ENCODE data around the gene PPP2R1B. TPM values are rescaled to one million over a fixed set of nuclear protein-coding genes. Genes with fewer than 3 reads are reported as not detected.

PPP2R1B gene
- total and polyA plus RNA-seq, 4 donors = 33.2 to 316 (median 52.5) TPM

GRCh38 chr11:111792955-111793500 is 26.8 kb upstream of the PPP2R1B start:
- Histone ChIP-seq H3K9ac (ENCODE audit: low read depth in 1 of 2, low read length in 2 of 2) (peak overlapping the region in 1 of 2 donors; percentile 7), H3K36me3 (ENCODE audit: control insufficient read depth in 4 of 4, insufficient read depth in 3 of 4, low read depth in 1 of 4, low read length in 3 of 4) (peaks cover 0 to 6% (median 1%) of the 10 kb centered on the region in 4 donors), H3K4me1 (ENCODE audit: control insufficient read depth in 4 of 4, insufficient read depth in 4 of 4, low read length in 3 of 4) (peaks cover 14 to 50% (median 33%) of the 10 kb centered on the region in 4 donors), H3K9me3 (ENCODE audit: control insufficient read depth in 4 of 4, low read length in 3 of 4) (peaks cover 0 to 6% (median 0%) of the 10 kb centered on the region in 4 donors), H3K27ac (ENCODE audit: low read depth in 1 of 2, low read length in 2 of 2) (peak overlapping the region; percentile 63 to 81), H3K27me3 (ENCODE audit: control insufficient read depth in 4 of 4, insufficient read depth in 4 of 4, low read length in 3 of 4) (no peaks in the 10 kb centered on the region), H3K4me3 (ENCODE audit: low read depth in 1 of 3, low read length in 3 of 3) (no peak overlapping the region)
- TF ChIP-seq SP1 (IDR thresholded peaks at IDR 0.05) (no peak), YY1 (IDR thresholded peaks at IDR 0.05) (no peak), TAF1 (conservative IDR thresholded peaks at IDR 0.05) (no peak), ATF3 (IDR thresholded peaks at IDR 0.05) (no peak), RXRA (IDR thresholded peaks at IDR 0.05) (no peak), EGR1 (IDR thresholded peaks at IDR 0.05; ENCODE audit: low read depth in 2 of 2) (no peak), RAD21 (IDR thresholded peaks at IDR 0.05) (no peak), ZBTB33 (IDR thresholded peaks at IDR 0.05) (no peak), JUND (IDR thresholded peaks at IDR 0.05) (no peak)
- TF ChIP-seq, protein P1, sequence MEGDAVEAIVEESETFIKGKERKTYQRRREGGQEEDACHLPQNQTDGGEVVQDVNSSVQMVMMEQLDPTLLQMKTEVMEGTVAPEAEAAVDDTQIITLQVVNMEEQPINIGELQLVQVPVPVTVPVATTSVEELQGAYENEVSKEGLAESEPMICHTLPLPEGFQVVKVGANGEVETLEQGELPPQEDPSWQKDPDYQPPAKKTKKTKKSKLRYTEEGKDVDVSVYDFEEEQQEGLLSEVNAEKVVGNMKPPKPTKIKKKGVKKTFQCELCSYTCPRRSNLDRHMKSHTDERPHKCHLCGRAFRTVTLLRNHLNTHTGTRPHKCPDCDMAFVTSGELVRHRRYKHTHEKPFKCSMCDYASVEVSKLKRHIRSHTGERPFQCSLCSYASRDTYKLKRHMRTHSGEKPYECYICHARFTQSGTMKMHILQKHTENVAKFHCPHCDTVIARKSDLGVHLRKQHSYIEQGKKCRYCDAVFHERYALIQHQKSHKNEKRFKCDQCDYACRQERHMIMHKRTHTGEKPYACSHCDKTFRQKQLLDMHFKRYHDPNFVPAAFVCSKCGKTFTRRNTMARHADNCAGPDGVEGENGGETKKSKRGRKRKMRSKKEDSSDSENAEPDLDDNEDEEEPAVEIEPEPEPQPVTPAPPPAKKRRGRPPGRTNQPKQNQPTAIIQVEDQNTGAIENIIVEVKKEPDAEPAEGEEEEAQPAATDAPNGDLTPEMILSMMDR (IDR thresholded peaks at IDR 0.05; ENCODE audit: low read depth, low read length, missing input control) = no peak
- TF ChIP-seq, protein P2, sequence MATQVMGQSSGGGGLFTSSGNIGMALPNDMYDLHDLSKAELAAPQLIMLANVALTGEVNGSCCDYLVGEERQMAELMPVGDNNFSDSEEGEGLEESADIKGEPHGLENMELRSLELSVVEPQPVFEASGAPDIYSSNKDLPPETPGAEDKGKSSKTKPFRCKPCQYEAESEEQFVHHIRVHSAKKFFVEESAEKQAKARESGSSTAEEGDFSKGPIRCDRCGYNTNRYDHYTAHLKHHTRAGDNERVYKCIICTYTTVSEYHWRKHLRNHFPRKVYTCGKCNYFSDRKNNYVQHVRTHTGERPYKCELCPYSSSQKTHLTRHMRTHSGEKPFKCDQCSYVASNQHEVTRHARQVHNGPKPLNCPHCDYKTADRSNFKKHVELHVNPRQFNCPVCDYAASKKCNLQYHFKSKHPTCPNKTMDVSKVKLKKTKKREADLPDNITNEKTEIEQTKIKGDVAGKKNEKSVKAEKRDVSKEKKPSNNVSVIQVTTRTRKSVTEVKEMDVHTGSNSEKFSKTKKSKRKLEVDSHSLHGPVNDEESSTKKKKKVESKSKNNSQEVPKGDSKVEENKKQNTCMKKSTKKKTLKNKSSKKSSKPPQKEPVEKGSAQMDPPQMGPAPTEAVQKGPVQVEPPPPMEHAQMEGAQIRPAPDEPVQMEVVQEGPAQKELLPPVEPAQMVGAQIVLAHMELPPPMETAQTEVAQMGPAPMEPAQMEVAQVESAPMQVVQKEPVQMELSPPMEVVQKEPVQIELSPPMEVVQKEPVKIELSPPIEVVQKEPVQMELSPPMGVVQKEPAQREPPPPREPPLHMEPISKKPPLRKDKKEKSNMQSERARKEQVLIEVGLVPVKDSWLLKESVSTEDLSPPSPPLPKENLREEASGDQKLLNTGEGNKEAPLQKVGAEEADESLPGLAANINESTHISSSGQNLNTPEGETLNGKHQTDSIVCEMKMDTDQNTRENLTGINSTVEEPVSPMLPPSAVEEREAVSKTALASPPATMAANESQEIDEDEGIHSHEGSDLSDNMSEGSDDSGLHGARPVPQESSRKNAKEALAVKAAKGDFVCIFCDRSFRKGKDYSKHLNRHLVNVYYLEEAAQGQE (IDR thresholded peaks at IDR 0.05) = no peak
- WGBS = 95% methylated on average over 6 of the region's 6 CpGs
- DNase-seq (ENCODE audit: low spot score) = no peak

DNA sequence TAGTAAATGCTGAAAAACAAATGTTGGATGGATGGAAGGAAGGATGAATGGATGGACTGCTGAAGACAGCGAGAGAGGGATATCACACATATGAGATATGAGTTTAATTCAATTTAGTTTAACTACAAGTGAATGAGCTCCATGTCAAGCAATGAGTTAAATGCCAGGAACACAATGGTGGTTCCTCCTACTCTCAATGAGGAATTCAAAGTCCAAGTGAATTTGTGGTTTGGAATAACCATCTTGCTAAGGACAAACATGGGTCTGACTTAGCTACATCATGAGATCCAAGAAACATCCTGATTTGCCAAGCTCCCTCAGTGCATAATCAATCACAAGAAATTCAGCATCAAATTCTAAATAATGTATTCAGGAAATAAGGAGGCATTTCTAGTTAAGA is 26.1 kb upstream of the PPP2R1B start:
- no peak overlapping the region for H3K9ac ChIP-seq (ENCODE audit: low read depth in 1 of 2, low read length in 2 of 2)
- 96% methylated on average over 1 of the region's 1 CpG for WGBS
- no peak overlapping the region for H3K4me3 ChIP-seq (ENCODE audit: low read depth in 1 of 3, low read length in 3 of 3)
- no peak for TF ChIP-seq RAD21 (IDR thresholded peaks at IDR 0.05)
- no peak for TF ChIP-seq ZBTB33 (IDR thresholded peaks at IDR 0.05)
- peak in 1 of 2 donors; percentile 17 for TF ChIP-seq HNF4A (conservative IDR thresholded peaks at IDR 0.05)
- no peak for TF ChIP-seq JUND (IDR thresholded peaks at IDR 0.05)
- TF ChIP-seq YY1 (IDR thresholded peaks at IDR 0.05) = no peak
- no peak for TF ChIP-seq HNF4G (IDR thresholded peaks at IDR 0.05)
- peaks cover 0 to 2% (median 0%) of the 10 kb centered on the region in 4 donors for H3K9me3 ChIP-seq (ENCODE audit: control insufficient read depth in 4 of 4, low read length in 3 of 4)
- peaks cover 0 to 6% (median 1%) of the 10 kb centered on the region in 4 donors for H3K36me3 ChIP-seq (ENCODE audit: control insufficient read depth in 4 of 4, insufficient read depth in 3 of 4, low read depth in 1 of 4, low read length in 3 of 4)
- H3K27ac ChIP-seq (ENCODE audit: low read depth in 1 of 2, low read length in 2 of 2) = peak overlapping the region; percentile 77 to 81
- DNase-seq (ENCODE audit: low spot score) = no peak
- H3K27me3 ChIP-seq (ENCODE audit: control insufficient read depth in 4 of 4, insufficient read depth in 4 of 4, low read length in 3 of 4) = no peaks in the 10 kb centered on the region
- H3K4me1 ChIP-seq (ENCODE audit: control insufficient read depth in 4 of 4, insufficient read depth in 4 of 4, low read length in 3 of 4) = peaks cover 14 to 54% (median 35%) of the 10 kb centered on the region in 4 donors

All from liver (tissue), 9 donors.